ENCODE results near the gene HNRNPU.

Gene HNRNPU

DNA sequence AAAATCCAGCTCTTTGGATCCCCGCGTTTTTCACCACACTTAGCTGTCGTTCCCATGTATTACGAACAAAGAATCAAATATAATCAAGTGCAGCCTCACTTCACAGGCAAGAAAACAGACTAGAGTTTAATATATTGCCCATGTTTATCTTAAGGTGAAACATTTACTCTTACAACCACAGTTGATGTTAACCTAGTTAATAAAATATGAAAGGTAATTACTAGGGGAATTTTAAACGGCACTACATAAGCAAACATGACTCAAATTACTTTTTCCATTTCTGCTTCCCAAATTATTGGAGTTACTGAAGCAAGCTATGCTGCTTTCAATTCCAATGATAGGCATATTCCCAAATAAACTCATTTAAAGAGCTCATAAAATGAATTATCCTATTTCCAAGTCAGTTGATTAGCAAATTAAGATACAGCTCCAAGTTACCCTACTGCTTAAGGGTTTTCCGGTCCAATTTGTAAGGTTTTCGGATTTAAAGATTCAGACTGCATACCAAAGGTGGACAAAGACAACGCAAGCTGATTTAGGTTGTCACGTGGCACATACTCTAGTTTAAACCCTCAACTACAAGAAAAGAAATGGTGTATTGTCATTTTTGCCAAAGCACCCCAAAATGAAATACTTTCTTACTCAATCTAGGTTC lies 22.9 kb downstream of the HNRNPU start:
- TF ChIP-seq CTCF (IDR thresholded peaks at IDR 0.05; ENCODE audit: low read depth, low read length): no peak
- no peak for DNase-seq (ENCODE audit: low read depth in 2 of 2)
- H3K4me3 ChIP-seq (replicated peaks in 1 of 2; ENCODE audit: low read depth in 2 of 2, low read length in 2 of 2): no peak overlapping the region

GRCh38 chr1:244840219-244840794 lies 24.0 kb downstream of the HNRNPU start:
- no peak overlapping the region for H3K4me3 ChIP-seq (replicated peaks in 1 of 2; ENCODE audit: low read depth in 2 of 2, low read length in 2 of 2)
- TF ChIP-seq CTCF (IDR thresholded peaks at IDR 0.05; ENCODE audit: low read depth, low read length): no peak
- DNase-seq (ENCODE audit: low read depth in 2 of 2): no peak

GRCh38 chr1:244839656-244840055 lies 24.7 kb downstream of the HNRNPU start:
- TF ChIP-seq CTCF (IDR thresholded peaks at IDR 0.05; ENCODE audit: low read depth, low read length): no peak
- DNase-seq (ENCODE audit: low read depth in 2 of 2): no peak
- no peak overlapping the region for H3K4me3 ChIP-seq (replicated peaks in 1 of 2; ENCODE audit: low read depth in 2 of 2, low read length in 2 of 2)

GRCh38 chr1:244837597-244838258 lies 26.6 kb downstream of the HNRNPU start:
- DNase-seq (ENCODE audit: low read depth in 2 of 2): no peak
- no peak for TF ChIP-seq CTCF (IDR thresholded peaks at IDR 0.05; ENCODE audit: low read depth, low read length)
- H3K4me3 ChIP-seq (replicated peaks in 1 of 2; ENCODE audit: low read depth in 2 of 2, low read length in 2 of 2): peak overlapping the region in 1 of 2 donors; percentile 66

- peak overlapping the region; percentile 66 to 70 for H3K4me3 ChIP-seq (replicated peaks in 1 of 2; ENCODE audit: low read depth in 2 of 2, low read length in 2 of 2)
- no peak for TF ChIP-seq CTCF (IDR thresholded peaks at IDR 0.05; ENCODE audit: low read depth, low read length)
- DNase-seq (ENCODE audit: low read depth in 2 of 2): peak in 1 of 2 donors; percentile 26
Measured at GRCh38 chr1:244836584-244836983, 27.8 kb downstream of the HNRNPU start.

GRCh38 chr1:244836135-244836521 lies 28.2 kb downstream of the HNRNPU start:
- DNase-seq (ENCODE audit: low read depth in 2 of 2): peak; percentile 39 to 49
- TF ChIP-seq CTCF (IDR thresholded peaks at IDR 0.05; ENCODE audit: low read depth, low read length): no peak
- peak overlapping the region; percentile 66 to 70 for H3K4me3 ChIP-seq (replicated peaks in 1 of 2; ENCODE audit: low read depth in 2 of 2, low read length in 2 of 2)

Data from cardiac fibroblast (primary cell).